Measurements from ENCODE around the gene NUP88.
"Not testable (repeated sequence)": the region's sequence is repeated elsewhere in the genome, so short reads cannot be mapped to it uniquely, and the experiment has no call there.

The NUP88 gene

GRCh38 chr17:5437721-5438317 lies 18.4 kb upstream of the NUP88 start:
- H3K36me3 ChIP-seq (ENCODE audit: insufficient read depth, low read length): peaks cover 25% of the 10 kb centered on the region
- H3K79me2 ChIP-seq (ENCODE audit: control insufficient read depth, insufficient read depth, low read length, unreplicated experiment): peaks cover 40% of the 10 kb centered on the region
- H3K4me1 ChIP-seq (ENCODE audit: control insufficient read depth, insufficient read depth, low read length, unreplicated experiment): peaks cover 25% of the 10 kb centered on the region
- H3K4me3 ChIP-seq (ENCODE audit: low read depth, low read length): peak overlapping the region; percentile 88
- H3K27ac ChIP-seq (ENCODE audit: low read depth, low read length): peak overlapping the region; percentile 11
- H3K27me3 ChIP-seq (ENCODE audit: insufficient read depth, low read length): no peaks in the 10 kb centered on the region
- peak overlapping the region; percentile 4 for H2AFZ ChIP-seq (ENCODE audit: low read length, unreplicated experiment)

GRCh38 chr17:5435781-5436315 lies 16.4 kb upstream of the NUP88 start:
- peaks cover 25% of the 10 kb centered on the region for H3K4me1 ChIP-seq (ENCODE audit: control insufficient read depth, insufficient read depth, low read length, unreplicated experiment)
- not testable (repeated sequence) for H3K4me3 ChIP-seq (ENCODE audit: low read depth, low read length); H3K27me3 ChIP-seq (ENCODE audit: insufficient read depth, low read length); H2AFZ ChIP-seq (ENCODE audit: low read length, unreplicated experiment); H3K27ac ChIP-seq (ENCODE audit: low read depth, low read length)
- peaks cover 40% of the 10 kb centered on the region for H3K79me2 ChIP-seq (ENCODE audit: control insufficient read depth, insufficient read depth, low read length, unreplicated experiment)
- H3K36me3 ChIP-seq (ENCODE audit: insufficient read depth, low read length): peaks cover 32% of the 10 kb centered on the region

GRCh38 chr17:5434984-5435383 lies 15.5 kb upstream of the NUP88 start:
- H2AFZ ChIP-seq (ENCODE audit: low read length, unreplicated experiment): no peak overlapping the region
- no peak overlapping the region for H3K4me3 ChIP-seq (ENCODE audit: low read depth, low read length)
- no peaks in the 10 kb centered on the region for H3K27me3 ChIP-seq (ENCODE audit: insufficient read depth, low read length)
- peaks cover 25% of the 10 kb centered on the region for H3K4me1 ChIP-seq (ENCODE audit: control insufficient read depth, insufficient read depth, low read length, unreplicated experiment)
- no peak overlapping the region for H3K27ac ChIP-seq (ENCODE audit: low read depth, low read length)
- peaks cover 32% of the 10 kb centered on the region for H3K36me3 ChIP-seq (ENCODE audit: insufficient read depth, low read length)
- H3K79me2 ChIP-seq (ENCODE audit: control insufficient read depth, insufficient read depth, low read length, unreplicated experiment): peaks cover 40% of the 10 kb centered on the region

GRCh38 chr17:5431949-5432556 lies 12.6 kb upstream of the NUP88 start:
- H3K36me3 ChIP-seq (ENCODE audit: insufficient read depth, low read length): peaks cover 49% of the 10 kb centered on the region
- no peaks in the 10 kb centered on the region for H3K27me3 ChIP-seq (ENCODE audit: insufficient read depth, low read length)
- H3K79me2 ChIP-seq (ENCODE audit: control insufficient read depth, insufficient read depth, low read length, unreplicated experiment): peaks cover 23% of the 10 kb centered on the region
- H3K4me1 ChIP-seq (ENCODE audit: control insufficient read depth, insufficient read depth, low read length, unreplicated experiment): peaks cover 12% of the 10 kb centered on the region
- no peak overlapping the region for H3K27ac ChIP-seq (ENCODE audit: low read depth, low read length)
- H3K4me3 ChIP-seq (ENCODE audit: low read depth, low read length): no peak overlapping the region
- H2AFZ ChIP-seq (ENCODE audit: low read length, unreplicated experiment): no peak overlapping the region

GRCh38 chr17:5431234-5431633 lies 11.8 kb upstream of the NUP88 start:
- not testable (repeated sequence) for H3K4me1 ChIP-seq (ENCODE audit: control insufficient read depth, insufficient read depth, low read length, unreplicated experiment); H3K4me3 ChIP-seq (ENCODE audit: low read depth, low read length); H3K27ac ChIP-seq (ENCODE audit: low read depth, low read length); H3K27me3 ChIP-seq (ENCODE audit: insufficient read depth, low read length); H2AFZ ChIP-seq (ENCODE audit: low read length, unreplicated experiment)
- peaks cover 14% of the 10 kb centered on the region for H3K79me2 ChIP-seq (ENCODE audit: control insufficient read depth, insufficient read depth, low read length, unreplicated experiment)
- peaks cover 46% of the 10 kb centered on the region for H3K36me3 ChIP-seq (ENCODE audit: insufficient read depth, low read length)

GRCh38 chr17:5430413-5430999 lies 11.0 kb upstream of the NUP88 start:
- no peak overlapping the region for H3K27ac ChIP-seq (ENCODE audit: low read depth, low read length)
- H3K4me1 ChIP-seq (ENCODE audit: control insufficient read depth, insufficient read depth, low read length, unreplicated experiment): peaks cover 4% of the 10 kb centered on the region
- peaks cover 10% of the 10 kb centered on the region for H3K79me2 ChIP-seq (ENCODE audit: control insufficient read depth, insufficient read depth, low read length, unreplicated experiment)
- H2AFZ ChIP-seq (ENCODE audit: low read length, unreplicated experiment): no peak overlapping the region
- H3K36me3 ChIP-seq (ENCODE audit: insufficient read depth, low read length): peaks cover 49% of the 10 kb centered on the region
- H3K4me3 ChIP-seq (ENCODE audit: low read depth, low read length): no peak overlapping the region
- H3K27me3 ChIP-seq (ENCODE audit: insufficient read depth, low read length): no peaks in the 10 kb centered on the region

- no peaks in the 10 kb centered on the region for H3K4me1 ChIP-seq (ENCODE audit: control insufficient read depth, insufficient read depth, low read length, unreplicated experiment)
- no peaks in the 10 kb centered on the region for H3K27me3 ChIP-seq (ENCODE audit: insufficient read depth, low read length)
- no peak overlapping the region for H3K4me3 ChIP-seq (ENCODE audit: low read depth, low read length)
- H2AFZ ChIP-seq (ENCODE audit: low read length, unreplicated experiment): no peak overlapping the region
- no peak overlapping the region for H3K27ac ChIP-seq (ENCODE audit: low read depth, low read length)
- no peaks in the 10 kb centered on the region for H3K79me2 ChIP-seq (ENCODE audit: control insufficient read depth, insufficient read depth, low read length, unreplicated experiment)
- peaks cover 52% of the 10 kb centered on the region for H3K36me3 ChIP-seq (ENCODE audit: insufficient read depth, low read length)
These were observed 9.9 kb upstream of the NUP88 start for GRCh38 chr17:5429191-5429887.

GRCh38 chr17:5425826-5426225 lies 6.4 kb upstream of the NUP88 start:
- H3K4me1 ChIP-seq (ENCODE audit: control insufficient read depth, insufficient read depth, low read length, unreplicated experiment): peaks cover 23% of the 10 kb centered on the region
- no peak overlapping the region for H3K27ac ChIP-seq (ENCODE audit: low read depth, low read length)
- no peak overlapping the region for H2AFZ ChIP-seq (ENCODE audit: low read length, unreplicated experiment)
- H3K27me3 ChIP-seq (ENCODE audit: insufficient read depth, low read length): no peaks in the 10 kb centered on the region
- H3K36me3 ChIP-seq (ENCODE audit: insufficient read depth, low read length): peaks cover 40% of the 10 kb centered on the region
- peaks cover 8% of the 10 kb centered on the region for H3K79me2 ChIP-seq (ENCODE audit: control insufficient read depth, insufficient read depth, low read length, unreplicated experiment)
- no peak overlapping the region for H3K4me3 ChIP-seq (ENCODE audit: low read depth, low read length)

GRCh38 chr17:5424909-5425308 lies 5.4 kb upstream of the NUP88 start:
- Histone ChIP-seq H3K36me3 (ENCODE audit: insufficient read depth, low read length) (peaks cover 40% of the 10 kb centered on the region), H3K79me2 (ENCODE audit: control insufficient read depth, insufficient read depth, low read length, unreplicated experiment) (peaks cover 15% of the 10 kb centered on the region)

GRCh38 chr17:5422505-5422904 lies 3.0 kb upstream of the NUP88 start:
- Histone ChIP-seq H3K4me1 (ENCODE audit: control insufficient read depth, insufficient read depth, low read length, unreplicated experiment) (peaks cover 24% of the 10 kb centered on the region), H3K36me3 (ENCODE audit: insufficient read depth, low read length) (peaks cover 23% of the 10 kb centered on the region), H2AFZ (ENCODE audit: low read length, unreplicated experiment) (no peak overlapping the region), H3K4me3 (ENCODE audit: low read depth, low read length) (peak overlapping the region; percentile 20), H3K79me2 (ENCODE audit: control insufficient read depth, insufficient read depth, low read length, unreplicated experiment) (peaks cover 32% of the 10 kb centered on the region), H3K27ac (ENCODE audit: low read depth, low read length) (no peak overlapping the region), H3K27me3 (ENCODE audit: insufficient read depth, low read length) (no peaks in the 10 kb centered on the region)

More at GRCh38 chr17:5424909-5425308, 5.4 kb upstream of the NUP88 start:
- no peak overlapping the region for H3K27ac ChIP-seq (ENCODE audit: low read depth, low read length)
- no peak overlapping the region for H3K4me3 ChIP-seq (ENCODE audit: low read depth, low read length)
- H3K27me3 ChIP-seq (ENCODE audit: insufficient read depth, low read length): no peaks in the 10 kb centered on the region
- H3K4me1 ChIP-seq (ENCODE audit: control insufficient read depth, insufficient read depth, low read length, unreplicated experiment): peaks cover 24% of the 10 kb centered on the region
- H2AFZ ChIP-seq (ENCODE audit: low read length, unreplicated experiment): no peak overlapping the region
